GM18508 (cell line): ENCODE results near the gene NFATC3.
"Not testable (repeated sequence)": the region's sequence is repeated elsewhere in the genome, so short reads cannot be mapped to it uniquely, and the experiment has no call there.

Experiments
- ATAC-seq: cut with Tn5 transposase; IDR thresholded peaks from one replicate; pipeline ENCODE4 v1.9.1; 2021; ENCODE audit warnings: moderate number of reproducible peaks; ENCODE audit not compliant: insufficient read depth, unreplicated experiment

Gene NFATC3

GRCh38 chr16:68114939-68115338, 29.8 kb downstream of the NFATC3 start:
- ATAC-seq, result not testable (repeated sequence)

DNA sequence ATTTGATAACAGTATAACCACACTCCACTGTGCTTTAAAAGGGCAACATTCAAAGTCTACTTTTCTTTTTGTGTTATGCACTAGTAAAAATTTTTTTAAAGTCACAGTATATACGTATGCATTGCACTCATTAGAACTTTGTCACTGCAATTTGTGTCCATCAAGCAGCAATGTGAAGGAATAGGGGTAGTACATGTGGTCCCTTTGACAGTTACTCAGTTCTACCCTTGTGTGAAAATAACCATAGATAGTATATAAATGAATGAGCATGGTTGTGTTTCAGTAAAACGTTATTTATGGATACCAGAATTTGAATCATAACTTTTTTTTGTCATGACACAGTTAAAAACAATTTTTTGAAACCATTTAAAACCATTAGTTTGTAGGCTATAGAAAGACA, 30.7 kb downstream of the NFATC3 start:
- ATAC-seq, result no peak

GRCh38 chr16:68116256-68116867, 31.2 kb downstream of the NFATC3 start:
- no peak for ATAC-seq

GRCh38 chr16:68117884-68118283, 32.7 kb downstream of the NFATC3 start:
- no peak for ATAC-seq

- not testable (repeated sequence) for ATAC-seq
These were observed 33.8 kb downstream of the NFATC3 start for GRCh38 chr16:68118954-68119353.

DNA sequence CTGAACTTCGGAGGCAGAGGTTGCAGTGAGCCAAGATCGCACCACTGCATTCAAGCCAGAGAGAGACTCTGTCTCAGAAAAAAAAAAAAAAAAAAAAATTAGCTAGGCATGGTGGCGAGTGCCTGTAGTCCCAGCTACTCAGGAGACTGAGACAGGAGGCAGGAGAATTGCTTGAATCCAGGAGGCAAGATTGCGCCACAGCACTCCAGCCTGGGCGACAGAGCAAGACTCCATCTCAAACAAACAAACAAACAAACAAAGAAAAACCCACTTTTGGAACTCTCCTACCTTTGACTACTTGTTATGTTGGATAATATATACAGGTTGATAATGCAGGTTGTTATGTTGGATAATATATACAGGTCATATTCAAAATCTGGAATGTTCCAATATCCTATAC, 35.3 kb downstream of the NFATC3 start:
- ATAC-seq, result not testable (repeated sequence)

GRCh38 chr16:68126395-68126794, 41.2 kb downstream of the NFATC3 start:
- peak; percentile 48 for ATAC-seq

GRCh38 chr16:68128577-68129305, 43.6 kb downstream of the NFATC3 start:
- ATAC-seq, result no peak

DNA sequence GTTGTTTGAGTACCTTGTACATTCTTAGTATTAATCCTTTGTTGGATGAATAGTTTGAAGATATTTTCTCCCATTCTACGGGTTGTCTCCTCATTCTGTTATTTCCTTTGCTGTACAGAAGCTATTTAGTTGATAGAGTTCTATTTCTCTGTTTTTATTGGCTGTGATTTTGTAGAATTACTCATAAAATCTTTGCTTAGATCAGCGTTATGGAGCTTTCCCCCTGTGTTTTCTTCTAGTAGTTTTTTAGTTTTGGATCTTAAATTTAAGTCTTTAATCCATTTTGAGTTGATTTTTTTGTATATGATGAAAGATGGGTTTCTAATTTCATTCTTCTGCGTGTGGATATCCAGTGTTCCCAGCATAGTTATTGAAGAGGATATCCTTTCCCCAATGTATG, 45.4 kb downstream of the NFATC3 start:
- no peak for ATAC-seq

- ATAC-seq, result no peak
These were observed 46.9 kb downstream of the NFATC3 start for GRCh38 chr16:68131813-68132706.

GRCh38 chr16:68133000-68133399, 47.8 kb downstream of the NFATC3 start:
- not testable (repeated sequence) for ATAC-seq

GRCh38 chr16:68134644-68135043, 49.5 kb downstream of the NFATC3 start:
- no peak for ATAC-seq

GRCh38 chr16:68136515-68136914, 51.3 kb downstream of the NFATC3 start:
- no peak for ATAC-seq

DNA sequence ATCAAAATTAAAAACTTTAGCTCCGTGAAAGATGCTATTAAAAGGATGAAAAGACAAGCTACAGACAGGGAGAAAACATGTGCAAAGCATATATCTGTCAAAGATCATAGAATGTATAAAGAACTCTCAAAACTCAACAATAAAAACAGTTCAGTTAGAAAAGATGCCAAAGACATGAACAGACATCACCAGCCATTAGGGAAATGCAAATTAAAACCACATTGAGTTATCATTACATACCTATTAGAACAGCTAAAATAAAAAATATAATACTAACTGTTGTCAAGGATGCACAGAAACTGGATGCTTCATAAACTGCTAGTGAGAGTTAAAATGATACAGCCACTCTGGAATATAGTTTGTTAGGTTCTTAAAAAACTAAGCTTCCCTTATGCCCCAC, 58.8 kb downstream of the NFATC3 start:
- no peak for ATAC-seq

DNA sequence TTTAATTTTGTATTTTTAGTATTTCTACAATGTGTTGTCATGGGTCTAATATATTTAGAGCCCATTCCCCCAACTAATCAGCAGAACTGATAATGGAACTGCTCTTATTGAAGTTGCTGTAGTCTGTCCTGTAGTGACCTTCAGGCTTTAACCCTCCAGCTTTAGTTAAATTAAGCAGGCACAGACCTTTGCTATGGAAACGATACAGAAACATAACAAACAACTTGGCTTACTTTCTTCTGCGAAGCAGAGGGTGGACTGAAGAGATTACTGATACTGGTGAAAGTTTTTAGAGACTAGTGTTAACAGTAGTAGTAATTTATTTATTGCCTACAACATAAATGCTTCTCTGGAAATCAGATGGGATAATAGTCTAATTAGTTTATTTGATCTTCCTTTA, 61.4 kb downstream of the NFATC3 start:
- no peak for ATAC-seq

DNA sequence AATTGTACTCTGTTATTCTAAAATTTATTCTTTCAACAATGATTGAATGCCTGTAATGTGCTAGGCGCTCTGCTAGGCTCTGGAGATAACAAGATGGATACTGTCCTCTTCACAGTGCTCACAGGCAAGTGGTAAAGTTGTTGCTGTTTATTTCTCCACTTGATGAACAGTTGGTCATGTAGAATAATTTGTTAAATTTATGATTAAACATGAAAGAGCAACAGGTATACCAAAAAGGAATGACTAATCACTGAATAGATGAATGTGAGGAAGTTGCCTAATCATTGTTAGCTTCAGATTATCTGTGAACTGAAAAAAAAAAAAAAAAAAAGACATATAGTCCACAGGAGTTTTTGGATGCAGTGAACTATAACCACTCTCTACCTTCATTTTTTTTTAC, 62.3 kb downstream of the NFATC3 start:
- ATAC-seq, result no peak

GRCh38 chr16:68149596-68149995, 64.4 kb downstream of the NFATC3 start:
- ATAC-seq, result no peak

DNA sequence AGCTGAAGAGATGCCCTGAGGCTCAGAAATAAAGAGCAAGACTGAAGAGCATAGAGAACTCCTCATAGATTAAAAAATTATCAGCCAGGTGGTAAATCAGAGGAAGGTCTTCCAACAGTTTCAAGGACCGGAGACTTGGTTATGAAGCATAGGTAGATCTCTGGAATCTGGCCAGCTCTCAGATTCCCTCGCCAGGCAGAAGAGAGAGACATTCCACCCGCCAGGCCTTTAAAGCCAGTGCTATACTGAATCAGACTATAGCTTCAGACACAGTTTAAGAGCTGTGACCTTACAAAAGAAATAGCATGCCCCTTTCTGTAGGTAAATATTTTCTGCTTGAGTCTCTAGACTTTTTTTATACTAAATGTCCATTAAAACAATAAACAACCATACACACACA, 70.3 kb downstream of the NFATC3 start:
- ATAC-seq, result no peak

GRCh38 chr16:68162413-68162812, 77.2 kb downstream of the NFATC3 start:
- no peak for ATAC-seq

GRCh38 chr16:68163275-68163674, 78.1 kb downstream of the NFATC3 start:
- not testable (repeated sequence) for ATAC-seq

DNA sequence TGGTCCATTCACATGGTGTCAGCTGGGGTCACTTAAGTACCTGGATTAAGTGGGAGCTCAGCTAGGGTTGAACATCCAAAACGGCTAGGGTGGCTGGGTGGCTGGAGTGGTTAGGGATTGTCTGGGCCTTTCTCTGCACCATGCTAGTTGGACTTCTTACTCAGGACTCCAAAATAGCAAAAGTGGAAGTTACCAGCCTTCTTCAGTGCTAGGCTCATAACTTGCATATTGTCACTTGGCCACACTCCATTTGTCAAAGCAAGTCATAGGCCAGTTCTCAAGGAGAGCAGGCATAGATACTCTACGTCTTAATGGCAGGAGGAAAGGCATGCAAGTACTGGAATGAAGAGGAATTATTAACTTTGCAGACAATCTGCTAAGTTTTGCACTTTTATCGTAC, 81.1 kb downstream of the NFATC3 start:
- ATAC-seq, result no peak
